ENCODE results near the gene PITPNC1. TPM values are rescaled to one million over a fixed set of nuclear protein-coding genes. Genes with fewer than 3 reads are reported as not detected.
"Not testable (repeated sequence)": the region's sequence is repeated elsewhere in the genome, so short reads cannot be mapped to it uniquely, and the experiment has no call there.

PITPNC1 gene
- total RNA-seq, 2 donors from 2014 or later = 26.2 to 33.7 TPM

GRCh38 chr17:67727152-67728039 lies 350.3 kb downstream of the PITPNC1 start:
- ATAC-seq, DNase-seq: not testable (repeated sequence)
- intact Hi-C loops (cut with DNase I) = loop anchor here in 1 of 2 donors (10.0 kb wide), 1 partner anchor 197 kb away; no protein-coding TSS in a partner anchor

GRCh38 chr17:67729903-67730302 lies 352.8 kb downstream of the PITPNC1 start:
- ATAC-seq = no peak
- intact Hi-C loops (cut with DNase I) = loop anchor here in 1 of 2 donors (10.0 kb wide), 1 partner anchor 195 kb away; no protein-coding TSS in a partner anchor

DNA sequence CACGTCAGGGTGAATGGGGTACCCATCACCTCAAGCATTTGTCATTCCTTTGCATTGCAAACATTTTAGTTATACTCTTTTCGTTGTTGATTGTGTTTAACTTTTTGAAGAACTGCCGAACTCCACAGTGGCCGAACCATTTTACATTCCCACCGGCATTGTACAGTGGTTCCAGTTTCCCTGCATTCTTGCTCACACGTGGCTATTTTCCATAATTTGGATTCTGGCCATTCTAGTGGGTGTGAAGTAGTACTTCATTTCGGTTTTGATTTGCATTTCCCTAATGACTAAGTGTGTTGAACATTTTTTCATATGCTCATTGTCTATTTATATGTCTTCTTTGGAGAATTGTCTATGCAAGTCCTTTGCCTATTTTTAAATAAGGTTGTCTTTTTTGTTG lies 353.6 kb downstream of the PITPNC1 start:
- no peak for ATAC-seq
- DNase-seq = no peak
- intact Hi-C loops (cut with DNase I) = no loop called here

More at GRCh38 chr17:67729903-67730302, 352.8 kb downstream of the PITPNC1 start:
- no peak for DNase-seq

DNA sequence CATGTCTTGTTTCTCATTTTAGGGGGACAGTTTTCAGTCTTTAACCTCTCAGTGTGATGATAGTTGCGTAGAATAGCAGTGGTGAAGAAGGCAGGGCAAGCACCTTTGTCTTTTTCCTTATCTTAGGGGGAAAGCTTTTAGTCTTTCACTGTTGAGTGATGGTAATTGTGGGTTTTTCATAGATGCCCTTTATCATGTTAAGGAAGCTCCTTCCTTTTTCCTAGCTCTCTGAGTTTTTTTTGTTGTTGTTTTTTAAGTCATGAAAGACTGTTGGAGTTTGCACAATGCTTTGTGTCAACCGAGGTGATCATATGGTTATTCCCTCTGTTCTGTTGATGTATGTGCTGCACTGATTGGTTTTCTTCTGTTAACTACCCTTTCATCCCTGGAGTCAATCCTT lies 356.4 kb downstream of the PITPNC1 start:
- ATAC-seq (no peak), DNase-seq (no peak)
- intact Hi-C loops (cut with DNase I) = no loop called here

- no peak for DNase-seq
- intact Hi-C loops (cut with DNase I) = no loop called here
- no peak for ATAC-seq
Measured at GRCh38 chr17:67737145-67737544, 360.1 kb downstream of the PITPNC1 start.

GRCh38 chr17:67742025-67742424 lies 364.9 kb downstream of the PITPNC1 start:
- DNase-seq = no peak
- intact Hi-C loops (cut with DNase I) = no loop called here
- no peak for ATAC-seq

Small RNA genes within 50 kb of the gene (microRNA-seq; reads per million reads assigned to microRNA genes)
- gene MIR548AA2 (0 reads per million in 2 donors), gene MIR548D2 (0 reads per million in 2 donors)

Other genes with a start within 250 kb of the PITPNC1 start
- 10 to 100 TPM; 34.5 to 36.0 TPM for gene HELZ, start 132.1 kb upstream of the PITPNC1 start, total RNA-seq
- 10 to 100 TPM; 40.9 to 58.6 TPM for gene PSMD12, start 10.7 kb upstream of the PITPNC1 start, total RNA-seq